Memory B cell (primary cell): ENCODE results near the gene HYI.

Experiments used
- ATAC-seq: fragments of 150-1000 bp; cut with Tn5 transposase; 2 replicates; pipeline ENCODE4 v1.10.0; 2021; ENCODE audit warnings: low read depth, mild to moderate bottlenecking, moderate library complexity
- DNase-seq, 2 donors: peaks; one replicate each; pipeline ENCODE4 v3.0.0; 2022; ENCODE audit warnings: low spot score in 2 of 2
- H3K27ac Mint-ChIP-seq: one replicate; pipeline ENCODE4 v1.8.0; 2022; ENCODE audit warnings: mild to moderate bottlenecking, moderate library complexity, mixed read lengths
- H3K27me3 Mint-ChIP-seq: one replicate; pipeline ENCODE4 v1.8.0; 2022; ENCODE audit warnings: mixed read lengths
- H3K36me3 Mint-ChIP-seq: one replicate; pipeline ENCODE4 v1.8.0; 2022; ENCODE audit warnings: mild to moderate bottlenecking, mixed read lengths
- H3K4me1 Mint-ChIP-seq: one replicate; pipeline ENCODE4 v1.8.0; 2022; ENCODE audit warnings: mixed read lengths
- H3K4me3 Mint-ChIP-seq: one replicate; pipeline ENCODE4 v1.8.0; 2022; ENCODE audit warnings: mild to moderate bottlenecking, moderate library complexity, mixed read lengths
- H3K9me3 Mint-ChIP-seq: one replicate; pipeline ENCODE4 v1.8.0; 2022; ENCODE audit warnings: mixed read lengths

Gene HYI

GRCh38 chr1:43444836-43445235 is 8.9 kb downstream of the HYI start:
- Mint-ChIP-seq H3K9me3 (no peaks in the 10 kb centered on the region), H3K4me1 (no peaks in the 10 kb centered on the region), H3K36me3 (peaks cover 31% of the 10 kb centered on the region), H3K4me3 (no peak overlapping the region), H3K27me3 (no peaks in the 10 kb centered on the region), H3K27ac (no peak overlapping the region)
- no peak for ATAC-seq
- DNase-seq, result no peak

GRCh38 chr1:43444151-43444828 is 9.4 kb downstream of the HYI start:
- Mint-ChIP-seq H3K4me3 (no peak overlapping the region), H3K27ac (no peak overlapping the region), H3K36me3 (peaks cover 30% of the 10 kb centered on the region)

GRCh38 chr1:43443197-43443946 is 10.4 kb downstream of the HYI start:
- Mint-ChIP-seq H3K4me3 (no peak overlapping the region), H3K36me3 (peaks cover 32% of the 10 kb centered on the region), H3K27me3 (no peaks in the 10 kb centered on the region), H3K27ac (no peak overlapping the region), H3K9me3 (no peaks in the 10 kb centered on the region), H3K4me1 (no peaks in the 10 kb centered on the region)
- DNase-seq (no peak), ATAC-seq (no peak)

More at GRCh38 chr1:43444151-43444828, 9.4 kb downstream of the HYI start:
- Mint-ChIP-seq H3K4me1 (no peaks in the 10 kb centered on the region), H3K27me3 (no peaks in the 10 kb centered on the region), H3K9me3 (no peaks in the 10 kb centered on the region)
- ATAC-seq, result no peak
- no peak for DNase-seq

- Mint-ChIP-seq H3K27ac (no peak overlapping the region), H3K36me3 (peaks cover 32% of the 10 kb centered on the region), H3K4me1 (no peaks in the 10 kb centered on the region), H3K27me3 (no peaks in the 10 kb centered on the region), H3K4me3 (no peak overlapping the region), H3K9me3 (no peaks in the 10 kb centered on the region)
- ATAC-seq, result no peak
- DNase-seq, result no peak
Measured at GRCh38 chr1:43442756-43443155, 11.0 kb downstream of the HYI start.

GRCh38 chr1:43441894-43442637 is 11.7 kb downstream of the HYI start:
- H3K9me3 Mint-ChIP-seq, result no peaks in the 10 kb centered on the region
- no peak overlapping the region for H3K27ac Mint-ChIP-seq
- peaks cover 28% of the 10 kb centered on the region for H3K36me3 Mint-ChIP-seq
- no peak overlapping the region for H3K4me3 Mint-ChIP-seq
- H3K27me3 Mint-ChIP-seq, result no peaks in the 10 kb centered on the region
- H3K4me1 Mint-ChIP-seq, result no peaks in the 10 kb centered on the region
- ATAC-seq (no peak), DNase-seq (no peak)

- Mint-ChIP-seq H3K36me3 (peaks cover 27% of the 10 kb centered on the region), H3K27ac (peak overlapping the region; percentile 54), H3K27me3 (no peaks in the 10 kb centered on the region), H3K4me1 (no peaks in the 10 kb centered on the region), H3K9me3 (no peaks in the 10 kb centered on the region), H3K4me3 (no peak overlapping the region)
- ATAC-seq (no peak), DNase-seq (no peak)
Measured at GRCh38 chr1:43441166-43441893, 12.4 kb downstream of the HYI start.

- Mint-ChIP-seq H3K4me3 (no peak overlapping the region), H3K27ac (peak overlapping the region; percentile 54), H3K27me3 (no peaks in the 10 kb centered on the region), H3K4me1 (no peaks in the 10 kb centered on the region), H3K9me3 (no peaks in the 10 kb centered on the region), H3K36me3 (peaks cover 20% of the 10 kb centered on the region)
- ATAC-seq (no peak), DNase-seq (no peak)
Measured at GRCh38 chr1:43440358-43440757, 13.4 kb downstream of the HYI start.

- DNase-seq, result no peak
- Mint-ChIP-seq H3K36me3 (peaks cover 20% of the 10 kb centered on the region), H3K4me1 (no peaks in the 10 kb centered on the region), H3K27ac (peak overlapping the region; percentile 54), H3K9me3 (no peaks in the 10 kb centered on the region), H3K4me3 (no peak overlapping the region), H3K27me3 (no peaks in the 10 kb centered on the region)
- no peak for ATAC-seq
Measured at GRCh38 chr1:43439781-43440180, 13.9 kb downstream of the HYI start.

- H3K4me3 Mint-ChIP-seq, result no peak overlapping the region
- no peaks in the 10 kb centered on the region for H3K9me3 Mint-ChIP-seq
- no peaks in the 10 kb centered on the region for H3K4me1 Mint-ChIP-seq
- H3K27ac Mint-ChIP-seq, result no peak overlapping the region
- ATAC-seq (no peak), DNase-seq (no peak)
- no peaks in the 10 kb centered on the region for H3K27me3 Mint-ChIP-seq
- H3K36me3 Mint-ChIP-seq, result peaks cover 18% of the 10 kb centered on the region
Measured at GRCh38 chr1:43438953-43439581, 14.7 kb downstream of the HYI start.

- Mint-ChIP-seq H3K4me3 (no peak overlapping the region), H3K4me1 (no peaks in the 10 kb centered on the region), H3K27ac (no peak overlapping the region), H3K36me3 (peaks cover 16% of the 10 kb centered on the region), H3K9me3 (no peaks in the 10 kb centered on the region), H3K27me3 (no peaks in the 10 kb centered on the region)
- ATAC-seq, result no peak
- DNase-seq, result no peak
Measured at GRCh38 chr1:43438576-43438952, 15.2 kb downstream of the HYI start.

- no peak overlapping the region for H3K27ac Mint-ChIP-seq
- ATAC-seq, result no peak
- H3K27me3 Mint-ChIP-seq, result no peaks in the 10 kb centered on the region
- H3K4me1 Mint-ChIP-seq, result no peaks in the 10 kb centered on the region
- no peak for DNase-seq
- H3K9me3 Mint-ChIP-seq, result no peaks in the 10 kb centered on the region
- peaks cover 19% of the 10 kb centered on the region for H3K36me3 Mint-ChIP-seq
- no peak overlapping the region for H3K4me3 Mint-ChIP-seq
Measured at GRCh38 chr1:43438006-43438405, 15.7 kb downstream of the HYI start.

GRCh38 chr1:43437031-43437973 is 16.4 kb downstream of the HYI start:
- ATAC-seq (no peak), DNase-seq (no peak)
- H3K27me3 Mint-ChIP-seq, result no peaks in the 10 kb centered on the region
- H3K9me3 Mint-ChIP-seq, result no peaks in the 10 kb centered on the region
- peaks cover 18% of the 10 kb centered on the region for H3K36me3 Mint-ChIP-seq
- H3K4me3 Mint-ChIP-seq, result no peak overlapping the region
- no peaks in the 10 kb centered on the region for H3K4me1 Mint-ChIP-seq
- no peak overlapping the region for H3K27ac Mint-ChIP-seq

GRCh38 chr1:43436371-43436770 is 17.4 kb downstream of the HYI start:
- DNase-seq (no peak), ATAC-seq (no peak)
- no peaks in the 10 kb centered on the region for H3K9me3 Mint-ChIP-seq
- H3K27me3 Mint-ChIP-seq, result no peaks in the 10 kb centered on the region
- no peaks in the 10 kb centered on the region for H3K4me1 Mint-ChIP-seq
- H3K36me3 Mint-ChIP-seq, result peaks cover 24% of the 10 kb centered on the region
- H3K4me3 Mint-ChIP-seq, result no peak overlapping the region
- no peak overlapping the region for H3K27ac Mint-ChIP-seq
